ENCODE data around the gene DLG2. TPM values are rescaled to one million over a fixed set of nuclear protein-coding genes. Genes with fewer than 3 reads are reported as not detected.

Gene DLG2
- total and polyA plus RNA-seq, 2 donors (not counting 3 experiments of a cell fraction or from before 2014, with no cell fraction given), result 0.15 to 1.1 TPM

DNA sequence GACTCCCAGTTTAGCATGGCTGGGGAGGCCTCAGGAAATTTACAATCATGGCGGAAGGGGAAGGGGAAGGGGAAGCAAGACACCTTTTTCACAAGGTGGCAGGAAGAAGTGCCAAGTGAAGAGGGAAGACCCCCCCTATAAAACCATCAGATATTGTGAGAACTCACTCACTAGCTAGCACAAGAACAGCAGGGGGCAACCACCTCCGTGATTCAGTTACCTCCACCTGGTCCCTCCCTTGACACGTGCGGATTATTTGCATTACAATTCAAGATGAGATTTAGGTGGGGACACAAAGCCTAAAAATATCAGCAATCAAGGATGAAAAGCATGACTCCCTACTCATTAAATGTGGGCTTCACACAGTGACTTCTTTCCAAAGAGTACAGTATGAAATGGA lies 2186.0 kb downstream of the DLG2 start:
- Histone ChIP-seq H4K20me1 (replicated peaks; ENCODE audit: control insufficient read depth, extremely low read depth, insufficient read depth, low read length) (no peaks in the 10 kb centered on the region), H3K4me3 (replicated peaks in 1 of 3; ENCODE audit: insufficient read depth in 1 of 3, low read depth in 1 of 3, low read length in 3 of 3) (no peak overlapping the region), H2AFZ (ENCODE audit: low read depth, low read length) (no peak overlapping the region), H3K9me3 (replicated peaks; ENCODE audit: control insufficient read depth, insufficient read depth, low read length) (no peaks in the 10 kb centered on the region), H3K9ac (replicated peaks; ENCODE audit: extremely low read depth, insufficient read depth, low read length) (no peak overlapping the region), H3K4me2 (ENCODE audit: insufficient read depth, low read length) (no peak overlapping the region), H3K4me1 (ENCODE audit: control insufficient read depth, extremely low read depth, insufficient read depth, low read length) (no peaks in the 10 kb centered on the region), H3K27me3 (ENCODE audit: control insufficient read depth in 2 of 2, insufficient read depth in 2 of 2, low read length in 2 of 2) (no peaks in the 10 kb centered on the region), H3K79me2 (ENCODE audit: control insufficient read depth, insufficient read depth, low read length) (no peaks in the 10 kb centered on the region), H3K27ac (ENCODE audit: insufficient read depth, low read depth, low read length) (no peak overlapping the region), H3K36me3 (ENCODE audit: control insufficient read depth in 2 of 2, extremely low read depth in 1 of 2, insufficient read depth in 2 of 2, low read length in 2 of 2) (no peaks in the 10 kb centered on the region), H3K9me1 (replicated peaks; ENCODE audit: control insufficient read depth, extremely low read depth, insufficient read depth, low read length) (no peaks in the 10 kb centered on the region)
- ChIA-PET CTCF (no interaction called here), POLR2A (no interaction called here)
- FAIRE-seq, result no peak
- no peak for DNase-seq (ENCODE audit: low read depth, low spot score)
- dilution Hi-C loops (cut with MboI; ENCODE audit: extremely low pct_ligation_motif_present, low sequenced_read_pairs) (no loop called here), intact Hi-C loops (cut with micrococcal nuclease) (no loop called here)
- BruUV-seq (replicated peaks), result no TSS peak
- TF ChIP-seq, protein P1, sequence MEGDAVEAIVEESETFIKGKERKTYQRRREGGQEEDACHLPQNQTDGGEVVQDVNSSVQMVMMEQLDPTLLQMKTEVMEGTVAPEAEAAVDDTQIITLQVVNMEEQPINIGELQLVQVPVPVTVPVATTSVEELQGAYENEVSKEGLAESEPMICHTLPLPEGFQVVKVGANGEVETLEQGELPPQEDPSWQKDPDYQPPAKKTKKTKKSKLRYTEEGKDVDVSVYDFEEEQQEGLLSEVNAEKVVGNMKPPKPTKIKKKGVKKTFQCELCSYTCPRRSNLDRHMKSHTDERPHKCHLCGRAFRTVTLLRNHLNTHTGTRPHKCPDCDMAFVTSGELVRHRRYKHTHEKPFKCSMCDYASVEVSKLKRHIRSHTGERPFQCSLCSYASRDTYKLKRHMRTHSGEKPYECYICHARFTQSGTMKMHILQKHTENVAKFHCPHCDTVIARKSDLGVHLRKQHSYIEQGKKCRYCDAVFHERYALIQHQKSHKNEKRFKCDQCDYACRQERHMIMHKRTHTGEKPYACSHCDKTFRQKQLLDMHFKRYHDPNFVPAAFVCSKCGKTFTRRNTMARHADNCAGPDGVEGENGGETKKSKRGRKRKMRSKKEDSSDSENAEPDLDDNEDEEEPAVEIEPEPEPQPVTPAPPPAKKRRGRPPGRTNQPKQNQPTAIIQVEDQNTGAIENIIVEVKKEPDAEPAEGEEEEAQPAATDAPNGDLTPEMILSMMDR (IDR thresholded peaks at IDR 0.05; ENCODE audit: extremely low read depth in 1 of 2, insufficient read depth in 1 of 2, low read depth in 1 of 2, low read length in 2 of 2), result no peak
- no peak for TF ChIP-seq FOS (IDR thresholded peaks at IDR 0.05; ENCODE audit: borderline replicate concordance, insufficient read depth, low read length)
- no peak for TF ChIP-seq POLR2A (IDR thresholded peaks at IDR 0.05; ENCODE audit: low read depth, low read length)
- TF ChIP-seq, protein P2, sequence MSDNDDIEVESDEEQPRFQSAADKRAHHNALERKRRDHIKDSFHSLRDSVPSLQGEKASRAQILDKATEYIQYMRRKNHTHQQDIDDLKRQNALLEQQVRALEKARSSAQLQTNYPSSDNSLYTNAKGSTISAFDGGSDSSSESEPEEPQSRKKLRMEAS (IDR thresholded peaks at IDR 0.05; ENCODE audit: insufficient read depth, insufficient read length), result no peak
- TF ChIP-seq JUN (IDR thresholded peaks at IDR 0.05; ENCODE audit: borderline replicate concordance, insufficient read depth, insufficient read length, low read depth), result no peak
- TF ChIP-seq EZH2 (IDR thresholded peaks at IDR 0.05; ENCODE audit: borderline replicate concordance, low read depth, low read length, severe bottlenecking), result no peak
- no peak for TF ChIP-seq GATA2 (IDR thresholded peaks at IDR 0.05; ENCODE audit: insufficient read depth, insufficient read length, low read depth, low read length)
